GM13977 (cell line): ENCODE data around the gene ILKAP.
A peak's percentile ranks its signal among the peaks of the same experiment; 100 is the strongest.
"Not testable (repeated sequence)": the region's sequence is repeated elsewhere in the genome, so short reads cannot be mapped to it uniquely, and the experiment has no call there.

Experiments used
- DNase-seq: peaks from one replicate; pipeline ENCODE4 v3.0.0; 2012; ENCODE audit warnings: low spot score
- CTCF ChIP-seq: IDR thresholded peaks from 2 replicates; pipeline ENCODE4 v1.5.1; 2012; ENCODE audit warnings: mild to moderate bottlenecking, control low read depth; ENCODE audit not compliant: insufficient read depth; ENCODE audit errors: extremely low read depth, missing control alignments
- in situ Hi-C: fragments of 300-500 bp; cut with MboI; formaldehyde crosslinking; loops from one replicate; pipeline ENCODE4 v1.12.0; 2022; ENCODE audit warnings: low sequenced_read_pairs, low pct_unique_long_range_greater_than_20kb, mixed read lengths, inconsistent platforms; ENCODE audit not compliant: unreplicated experiment

ILKAP gene

GRCh38 chr2:238174291-238174690 is 29.2 kb downstream of the ILKAP start:
- DNase-seq = no peak
- in situ Hi-C loops = no loop called here
- no peak for TF ChIP-seq CTCF

- no peak for TF ChIP-seq CTCF
- in situ Hi-C loops = no loop called here
- DNase-seq = no peak
Observed at GRCh38 chr2:238173692-238174091, 29.8 kb downstream of the ILKAP start.

GRCh38 chr2:238172439-238172838 is 31.1 kb downstream of the ILKAP start:
- in situ Hi-C loops = no loop called here
- no peak for DNase-seq
- TF ChIP-seq CTCF = no peak

- in situ Hi-C loops = no loop called here
- TF ChIP-seq CTCF = no peak
- DNase-seq = no peak
Observed at GRCh38 chr2:238171575-238172187, 31.8 kb downstream of the ILKAP start.

- DNase-seq, in situ Hi-C loops: not testable (repeated sequence)
Observed at GRCh38 chr2:238171072-238171431, 32.4 kb downstream of the ILKAP start.

GRCh38 chr2:238170386-238171071 is 33.0 kb downstream of the ILKAP start:
- no peak for DNase-seq
- in situ Hi-C loops = no loop called here
- TF ChIP-seq CTCF = no peak

- TF ChIP-seq CTCF = no peak
- in situ Hi-C loops = no loop called here
- DNase-seq = peak; percentile 23
Observed at GRCh38 chr2:238169708-238170251, 33.7 kb downstream of the ILKAP start.
